Eye (tissue), 1 donor: Measurements from ENCODE around the gene NECTIN2.

ENCODE experiments used
- DNase-seq: peaks from one replicate; pipeline ENCODE4 v3.0.0-alpha.2; 2015

The NECTIN2 gene

DNA sequence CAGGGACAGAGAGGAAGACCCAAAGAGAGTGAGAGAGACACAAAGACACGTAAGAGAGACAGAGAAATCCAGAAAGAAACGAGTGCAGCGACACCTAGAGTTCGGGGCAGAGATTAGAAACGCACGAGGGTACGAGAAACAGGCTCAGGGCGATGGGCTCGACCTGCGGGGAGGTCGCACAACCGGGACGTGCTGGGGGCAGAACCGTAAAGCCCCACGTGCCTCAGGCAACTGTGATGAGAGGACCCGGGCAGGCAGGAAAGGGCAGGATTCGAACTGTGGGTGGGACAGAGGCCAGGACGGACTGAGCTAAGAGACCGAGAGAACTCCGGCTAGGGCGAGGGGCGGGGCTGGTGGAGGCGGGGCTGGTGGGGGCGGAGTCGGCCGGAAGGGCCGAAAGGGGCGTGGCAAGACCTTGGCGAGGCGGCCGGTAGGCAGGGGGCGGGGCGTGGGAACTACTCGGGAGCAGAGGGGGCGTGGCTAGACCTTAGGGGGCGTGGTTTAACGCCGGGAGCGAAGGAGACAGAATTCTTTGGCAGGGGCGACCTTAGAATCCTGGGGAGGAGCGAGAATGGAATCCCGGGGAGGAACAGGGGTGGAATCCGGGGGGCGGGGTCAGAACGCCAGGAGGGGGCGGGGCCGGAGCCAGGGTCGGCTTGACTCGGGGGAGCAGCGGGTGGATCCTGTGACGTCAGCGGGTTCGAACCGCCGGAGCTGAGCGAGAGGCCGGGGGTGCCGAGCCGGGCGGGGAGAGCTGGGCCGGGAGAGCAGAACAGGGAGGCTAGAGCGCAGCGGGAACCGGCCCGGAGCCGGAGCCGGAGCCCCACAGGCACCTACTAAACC is at the start of gene NECTIN2:
TSS of gene NECTIN2 (plus strand) at position 686 of the 843 bp plus-strand sequence. CDS start 229 bp downstream, outside the sequence.
- peak; percentile 99 for DNase-seq

DNA sequence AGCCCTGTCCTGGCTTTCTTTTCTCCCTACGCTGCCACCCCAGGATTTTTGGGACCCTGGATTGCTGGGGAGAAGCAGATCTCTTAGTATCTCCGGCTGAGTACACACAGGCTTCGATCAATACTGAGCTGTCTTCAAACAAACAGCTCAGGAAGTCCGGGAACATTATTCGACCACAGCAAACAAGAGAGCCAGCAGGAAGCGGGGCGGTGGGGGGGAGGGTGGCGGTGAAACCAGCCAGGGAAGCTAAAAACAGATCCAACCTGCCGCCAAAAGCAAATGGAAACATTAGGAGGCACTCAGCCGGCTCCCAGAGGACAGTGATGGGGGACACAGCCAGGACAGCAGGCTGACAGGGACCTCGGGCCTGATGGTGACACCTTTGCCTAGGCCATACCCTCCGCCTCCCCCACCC is 49.4 kb upstream of the NECTIN2 start:
- DNase-seq: peak; percentile 8

DNA sequence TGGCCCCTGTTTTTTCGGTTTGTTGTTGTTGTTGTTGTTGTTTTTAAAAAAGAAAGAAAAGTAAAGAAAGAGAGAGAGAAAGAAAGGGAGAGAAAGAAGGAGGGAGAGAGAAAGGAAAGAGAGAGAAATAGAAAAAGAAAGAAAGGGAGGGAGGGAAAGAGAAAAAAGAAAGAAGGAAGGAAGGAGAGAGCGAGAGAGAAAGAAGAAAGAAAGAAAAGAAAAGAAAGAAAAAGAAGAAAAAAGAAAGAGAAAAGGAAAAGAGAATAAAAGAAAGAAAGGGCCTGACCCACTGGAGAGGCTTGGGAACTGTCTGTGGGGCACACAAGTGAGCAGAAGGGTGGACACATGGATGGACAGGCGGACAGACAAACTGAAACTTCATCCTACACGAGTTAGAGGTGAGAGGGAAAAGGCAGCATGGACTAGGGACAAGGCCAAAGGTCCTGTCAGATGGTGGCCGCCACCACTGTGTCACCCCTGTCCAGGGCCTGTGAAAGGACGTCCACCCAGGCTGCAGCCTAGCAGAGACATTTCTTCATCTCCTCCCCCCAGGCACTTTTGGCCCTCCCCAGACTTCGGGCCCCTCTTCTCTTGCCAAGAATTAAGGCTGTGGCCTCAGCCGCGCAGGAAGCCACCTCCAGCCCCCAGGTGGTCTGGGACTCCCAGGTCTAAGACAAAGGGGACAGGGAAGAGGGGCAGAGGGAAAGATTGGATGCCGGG is 46.3 kb upstream of the NECTIN2 start:
- DNase-seq: no peak

DNA sequence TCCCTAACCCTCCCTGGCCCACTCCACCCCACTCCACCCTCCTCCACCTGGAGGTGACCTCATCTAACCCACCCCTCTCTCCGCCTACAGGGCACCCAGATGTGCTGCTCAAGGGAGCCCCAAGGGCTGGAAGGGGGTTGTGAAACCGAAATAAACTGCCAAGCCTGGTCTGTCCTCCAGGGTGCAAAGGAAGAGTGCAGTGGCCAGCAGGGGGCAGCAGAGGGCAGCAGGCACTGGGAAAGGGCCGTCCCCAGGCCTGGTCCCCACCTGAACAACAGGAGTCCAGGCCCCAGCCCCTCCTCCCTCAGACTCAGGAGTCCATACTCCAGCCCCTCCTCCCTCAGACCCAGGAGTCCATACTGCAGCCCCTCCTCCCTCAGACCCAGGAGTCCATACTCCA is 45.6 kb upstream of the NECTIN2 start:
- peak; percentile 93 for DNase-seq

DNA sequence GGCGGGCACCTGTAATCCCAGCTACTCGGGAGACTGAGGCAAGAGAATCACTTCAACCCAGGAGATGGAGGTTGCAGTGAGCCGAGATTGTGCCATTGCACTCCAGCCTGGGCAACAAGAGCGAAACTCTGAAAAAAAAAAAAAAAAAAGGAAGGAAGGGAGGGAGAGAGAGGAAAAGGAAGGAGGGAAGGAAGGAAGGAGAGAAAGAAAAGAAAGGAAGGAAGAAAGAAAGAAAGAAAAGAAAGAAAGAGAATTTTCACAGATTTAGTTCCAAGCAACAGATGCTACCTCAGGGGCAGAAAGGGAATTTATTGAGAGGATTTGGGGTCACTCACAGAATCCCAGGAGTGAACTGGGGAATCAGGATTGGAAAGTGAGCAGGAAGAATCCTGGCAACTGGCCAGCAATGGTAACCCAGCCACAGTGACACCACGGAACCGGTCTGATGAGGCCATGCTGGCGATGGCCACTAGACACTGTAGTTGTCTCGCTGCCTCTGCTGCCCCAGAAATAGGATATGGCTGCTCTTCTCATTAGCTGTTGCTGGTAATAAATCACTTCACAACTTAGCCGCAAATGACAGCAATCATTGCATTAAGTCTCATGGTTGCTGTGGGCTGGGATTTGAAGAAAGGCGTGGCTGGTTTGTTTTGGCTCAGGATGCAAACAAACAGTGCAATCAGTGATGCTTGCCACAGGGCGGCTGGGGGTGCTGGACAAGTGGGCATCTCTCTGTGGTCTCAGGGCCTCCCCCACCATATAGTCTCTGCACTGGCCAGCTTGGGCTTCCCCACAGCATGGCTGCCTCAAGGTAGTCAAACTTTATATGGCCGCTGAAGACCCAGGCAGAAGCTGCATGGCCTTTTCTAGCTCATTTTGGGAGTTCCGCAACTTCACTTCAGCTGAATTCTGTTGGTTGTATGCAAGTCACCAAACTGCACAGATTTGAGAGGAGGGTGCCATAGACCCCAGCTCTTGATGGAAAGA is 42.4 kb upstream of the NECTIN2 start:
- no peak for DNase-seq

DNA sequence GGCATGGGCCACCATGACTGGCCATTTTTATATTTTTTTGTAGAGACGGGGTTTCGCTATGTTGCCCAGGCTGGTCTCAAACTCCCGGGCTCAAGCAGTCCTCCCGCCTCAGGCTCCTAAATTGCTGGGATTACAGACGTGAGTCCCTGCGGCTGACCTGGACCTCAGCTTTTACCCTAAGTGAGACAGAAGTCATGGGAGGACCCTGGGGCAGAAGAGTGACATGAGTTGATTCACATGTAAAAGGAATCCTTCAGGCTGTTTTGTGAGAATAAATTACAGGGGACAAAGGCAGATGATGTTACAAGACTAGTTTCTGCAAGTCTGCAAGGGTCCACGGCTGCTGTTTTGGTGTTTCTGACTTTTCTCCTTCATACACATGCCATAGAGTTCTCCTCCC is 39.8 kb upstream of the NECTIN2 start:
- no peak for DNase-seq

DNA sequence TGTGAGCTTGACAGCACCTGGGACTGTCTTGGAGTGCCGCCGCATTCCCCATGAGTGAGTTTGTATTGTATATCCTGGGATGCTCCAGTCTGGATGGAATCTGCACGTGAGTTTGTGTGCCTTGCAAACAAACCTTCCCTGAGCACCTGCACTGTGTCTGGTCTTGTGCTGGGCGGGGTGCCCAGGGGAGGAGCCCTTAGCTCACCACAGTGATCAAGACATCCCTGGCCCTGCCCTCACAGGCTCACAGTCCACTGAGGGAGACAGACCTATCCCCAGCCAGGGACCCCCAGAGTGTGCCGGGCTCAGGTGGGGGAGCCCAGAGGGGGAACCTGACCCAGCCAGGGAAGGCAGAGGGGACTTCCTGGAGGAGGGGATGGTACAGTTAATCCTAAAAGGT is 38.9 kb upstream of the NECTIN2 start:
- no peak for DNase-seq

DNA sequence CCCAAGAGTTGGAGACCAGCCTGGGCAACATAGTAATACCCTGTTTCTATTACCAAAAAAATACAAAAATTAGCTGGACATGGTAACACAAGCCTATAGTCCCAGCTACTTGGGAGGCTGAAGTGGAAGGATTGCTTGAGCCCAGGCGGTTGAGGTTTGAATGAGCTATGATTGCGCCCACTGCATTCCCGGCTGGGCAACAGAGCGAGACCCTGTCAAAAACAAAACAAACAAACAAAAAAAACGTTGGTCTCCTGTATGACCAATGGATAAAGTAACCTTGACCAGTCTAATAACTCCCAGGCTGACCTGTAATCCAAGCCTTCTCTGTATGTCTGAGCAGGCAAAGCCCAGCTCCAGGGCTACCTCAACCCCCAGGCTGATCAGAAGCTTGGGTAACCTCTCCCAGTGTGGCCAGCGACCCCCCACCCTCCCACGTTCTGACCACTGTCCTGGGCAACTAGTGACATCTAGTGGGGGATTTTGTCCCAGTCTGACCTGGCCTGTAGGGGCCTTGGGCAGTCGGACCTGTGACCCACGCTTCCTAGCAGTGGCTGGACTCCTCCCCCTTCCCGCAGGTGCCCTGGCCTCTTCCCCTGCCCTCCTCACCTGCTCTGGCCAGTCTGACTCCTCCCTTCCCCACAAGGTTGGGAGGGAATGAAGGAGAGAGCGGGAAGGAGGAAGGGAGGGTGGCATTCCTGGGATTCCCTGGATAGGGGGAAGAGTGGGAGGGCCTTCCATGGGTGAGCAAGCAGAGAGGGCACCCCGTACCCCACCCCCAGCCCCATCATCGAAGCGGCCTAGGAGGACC is 38.2 kb upstream of the NECTIN2 start:
- DNase-seq: peak; percentile 71

DNA sequence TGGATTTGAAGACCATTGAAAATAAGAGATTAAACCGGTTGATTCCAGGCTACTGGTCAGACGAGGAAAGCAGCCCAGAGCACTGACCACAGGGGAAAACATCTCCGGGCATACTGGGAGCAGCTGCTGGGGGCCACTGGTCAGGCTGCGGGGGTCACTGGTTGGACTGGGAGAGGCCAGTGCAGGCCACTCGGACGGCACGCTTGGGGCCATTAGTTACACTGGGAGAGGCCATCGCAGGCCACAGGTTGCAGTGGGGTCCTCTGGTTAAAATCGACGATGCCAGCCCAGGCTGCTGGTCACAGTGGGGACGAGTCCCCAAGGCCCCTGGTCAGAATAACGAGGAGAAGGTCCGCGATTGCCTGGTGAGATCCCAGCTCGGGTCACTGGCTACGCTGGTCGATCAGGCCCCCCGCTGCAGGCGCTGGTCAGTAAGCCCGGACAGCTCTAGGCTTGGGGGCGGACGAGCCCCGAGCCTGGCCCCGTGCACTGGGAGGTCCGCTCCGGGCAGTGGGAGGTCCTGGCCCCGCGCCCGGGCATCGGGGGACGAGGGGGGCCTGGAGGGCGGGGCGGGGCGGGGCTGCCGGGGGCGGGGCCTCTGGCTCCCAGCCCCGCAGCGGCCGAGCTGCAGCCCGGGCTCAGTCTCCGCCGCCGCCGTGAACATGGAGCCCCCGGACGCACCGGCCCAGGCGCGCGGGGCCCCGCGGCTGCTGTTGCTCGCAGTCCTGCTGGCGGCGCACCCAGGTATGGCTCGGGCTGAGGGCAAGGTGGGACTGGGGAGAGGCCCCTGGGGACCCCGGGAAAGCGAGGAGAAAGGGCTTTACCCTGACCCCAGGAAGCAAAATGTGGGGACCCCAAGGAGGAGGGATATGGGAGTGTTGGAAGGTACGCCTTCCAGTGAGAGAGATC is 37.4 kb upstream of the NECTIN2 start, which contains the start of gene BCAM:
TSS of gene BCAM (plus strand) at position 641 of the 909 bp plus-strand sequence. CDS start at position 663, 22 bp downstream.
- DNase-seq: peak; percentile 83

DNA sequence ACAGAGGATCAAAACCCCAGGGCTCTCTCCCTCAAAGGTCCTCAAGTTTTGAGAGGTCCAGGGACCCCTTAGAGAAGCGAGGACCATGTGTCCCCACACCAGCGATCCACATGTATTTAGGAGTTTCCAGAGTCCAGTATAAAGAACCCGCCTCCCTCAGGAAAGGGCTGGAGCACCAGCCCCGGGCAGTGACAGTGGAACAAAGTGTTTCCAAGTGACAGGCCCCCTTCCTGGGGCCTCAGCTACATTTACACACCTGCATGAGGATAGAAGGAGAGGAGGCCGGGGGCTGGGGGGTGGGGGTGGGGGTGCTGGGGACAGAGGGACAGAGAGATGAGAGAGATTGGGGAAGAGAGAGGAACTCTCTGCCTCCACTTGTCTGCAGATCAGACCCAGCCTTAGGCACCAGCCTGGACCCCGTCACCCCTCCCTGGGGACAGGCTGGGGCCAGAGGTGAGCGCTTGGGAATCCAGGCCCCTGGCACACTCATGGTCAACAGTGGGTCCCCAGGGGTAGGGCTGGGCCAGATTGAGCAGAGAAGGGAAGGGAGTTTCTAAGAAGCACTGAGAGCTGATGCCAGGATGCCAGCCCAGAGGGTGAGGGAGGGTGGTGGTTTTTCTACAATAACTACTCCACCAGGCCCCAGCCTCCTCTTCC is 36.4 kb upstream of the NECTIN2 start:
- DNase-seq: no peak

DNA sequence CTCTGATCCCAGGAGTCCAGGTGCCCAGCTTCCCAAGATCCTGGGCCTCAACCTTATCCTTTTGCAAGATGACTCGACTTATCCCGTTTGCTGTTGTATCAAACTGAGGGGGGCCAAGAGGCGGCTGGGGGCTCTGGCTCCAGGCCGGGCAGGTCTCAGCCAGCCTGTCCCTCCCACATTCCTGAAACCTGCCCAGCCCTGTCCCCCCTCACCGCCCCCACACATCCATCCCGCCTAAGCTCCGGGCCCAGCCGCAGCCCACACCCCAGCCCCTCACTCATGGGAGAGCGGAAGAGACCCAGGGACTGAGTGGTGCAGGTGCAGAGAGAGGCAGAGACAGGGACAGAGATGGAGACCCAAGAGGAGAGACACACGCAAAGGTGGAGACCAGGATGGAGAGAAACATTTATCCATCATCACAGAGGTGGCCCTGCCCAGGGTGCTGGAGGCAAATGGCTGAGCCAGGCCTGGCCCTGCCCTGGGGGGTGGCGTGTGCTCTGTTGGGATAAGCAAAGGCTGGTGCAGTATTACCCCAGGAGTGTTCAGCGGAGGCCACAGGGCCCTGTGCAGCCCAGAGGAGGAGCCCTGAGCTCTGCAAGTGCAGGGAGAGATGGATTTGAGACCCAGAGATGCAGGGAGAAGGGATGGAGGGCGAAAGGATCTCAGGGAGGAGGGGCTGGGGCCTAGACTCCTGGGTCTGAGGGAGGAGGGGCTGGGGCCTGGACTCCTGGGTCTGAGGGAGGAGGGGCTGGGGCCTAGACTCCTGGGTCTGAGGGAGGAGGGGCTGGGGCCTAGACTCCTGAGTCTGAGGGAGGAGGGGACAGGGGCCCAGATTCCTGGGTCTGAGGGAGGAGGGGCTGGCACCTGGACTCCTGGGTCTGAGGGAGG is 35.6 kb upstream of the NECTIN2 start:
- DNase-seq: no peak

DNA sequence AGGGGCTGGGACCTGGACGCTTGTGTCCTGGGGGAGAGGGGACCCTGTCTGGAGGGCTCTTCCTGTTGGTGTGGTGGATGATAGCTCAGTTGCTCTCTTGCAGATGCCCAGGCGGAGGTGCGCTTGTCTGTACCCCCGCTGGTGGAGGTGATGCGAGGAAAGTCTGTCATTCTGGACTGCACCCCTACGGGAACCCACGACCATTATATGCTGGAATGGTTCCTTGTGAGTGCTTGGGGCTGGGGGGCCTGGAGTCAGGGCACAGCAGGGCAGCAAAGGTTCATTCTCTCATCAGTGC is 35.0 kb upstream of the NECTIN2 start:
- DNase-seq: no peak

DNA sequence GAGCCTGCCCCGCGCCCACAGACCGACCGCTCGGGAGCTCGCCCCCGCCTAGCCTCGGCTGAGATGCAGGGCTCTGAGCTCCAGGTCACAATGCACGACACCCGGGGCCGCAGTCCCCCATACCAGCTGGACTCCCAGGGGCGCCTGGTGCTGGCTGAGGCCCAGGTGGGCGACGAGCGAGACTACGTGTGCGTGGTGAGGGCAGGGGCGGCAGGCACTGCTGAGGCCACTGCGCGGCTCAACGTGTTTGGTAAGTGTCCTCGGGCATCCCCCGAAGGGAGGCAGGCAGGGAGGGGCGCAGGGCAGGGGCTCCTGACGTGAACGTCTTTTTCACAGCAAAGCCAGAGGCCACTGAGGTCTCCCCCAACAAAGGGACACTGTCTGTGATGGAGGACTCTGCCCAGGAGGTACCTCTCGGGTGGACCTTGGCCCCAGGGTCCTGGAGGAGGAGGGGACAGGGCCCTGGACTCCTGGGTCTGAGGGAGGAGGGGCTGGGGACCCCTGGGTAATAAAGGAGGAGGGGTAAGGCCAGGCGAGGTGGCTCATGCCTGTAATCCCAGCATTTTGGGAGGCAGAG is 33.9 kb upstream of the NECTIN2 start:
- no peak for DNase-seq

DNA sequence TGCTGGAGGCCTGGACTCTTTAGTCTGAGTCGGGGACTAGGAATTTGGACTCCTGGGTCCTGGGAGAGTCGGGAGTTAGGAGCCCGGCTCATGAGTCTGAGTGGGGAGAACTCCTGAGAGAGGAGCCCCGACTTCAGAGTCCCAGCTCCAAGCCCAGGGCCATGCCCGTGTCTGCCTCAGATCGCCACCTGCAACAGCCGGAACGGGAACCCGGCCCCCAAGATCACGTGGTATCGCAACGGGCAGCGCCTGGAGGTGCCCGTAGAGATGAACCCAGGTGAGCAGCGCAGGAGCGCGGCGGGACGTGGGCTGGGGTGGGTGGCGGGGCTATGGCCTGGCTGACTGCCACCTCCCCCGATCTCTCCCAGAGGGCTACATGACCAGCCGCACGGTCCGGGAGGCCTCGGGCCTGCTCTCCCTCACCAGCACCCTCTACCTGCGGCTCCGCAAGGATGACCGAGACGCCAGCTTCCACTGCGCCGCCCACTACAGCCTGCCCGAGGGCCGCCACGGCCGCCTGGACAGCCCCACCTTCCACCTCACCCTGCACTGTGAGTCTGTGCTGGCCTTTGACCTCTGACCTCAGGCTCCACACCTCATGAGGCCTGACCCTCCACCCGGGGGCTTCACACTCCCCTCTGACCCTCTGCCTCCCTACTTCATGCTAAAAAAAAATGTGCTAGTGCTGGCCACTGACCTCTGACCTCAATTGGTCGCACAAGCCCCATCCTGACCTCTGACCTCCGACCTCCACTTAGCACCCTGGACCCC is 32.8 kb upstream of the NECTIN2 start:
- no peak for DNase-seq

DNA sequence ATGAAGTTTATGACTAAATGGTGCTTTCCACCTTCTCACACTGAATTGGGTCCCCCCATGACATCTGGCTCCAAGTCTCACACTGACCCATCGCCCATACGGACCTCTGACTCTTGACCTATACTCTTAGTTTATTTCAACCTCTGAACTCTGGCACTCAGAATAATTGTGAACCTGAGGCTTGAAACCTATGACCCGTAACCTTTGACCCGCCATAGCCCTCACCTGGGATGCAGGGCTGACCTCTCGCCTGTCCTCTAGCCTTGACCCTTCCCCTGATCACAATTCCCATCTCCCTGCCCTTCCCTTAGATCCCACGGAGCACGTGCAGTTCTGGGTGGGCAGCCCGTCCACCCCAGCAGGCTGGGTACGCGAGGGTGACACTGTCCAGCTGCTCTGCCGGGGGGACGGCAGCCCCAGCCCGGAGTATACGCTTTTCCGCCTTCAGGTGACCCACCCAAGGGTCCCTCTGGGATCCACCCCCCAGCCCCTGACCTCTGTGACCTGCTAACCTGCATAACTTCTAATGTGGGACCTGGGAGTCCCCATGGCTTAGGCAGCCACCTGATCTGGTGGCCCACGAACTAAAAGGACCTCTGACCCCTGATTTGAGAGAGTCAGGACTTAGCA is 32.1 kb upstream of the NECTIN2 start:
- no peak for DNase-seq

DNA sequence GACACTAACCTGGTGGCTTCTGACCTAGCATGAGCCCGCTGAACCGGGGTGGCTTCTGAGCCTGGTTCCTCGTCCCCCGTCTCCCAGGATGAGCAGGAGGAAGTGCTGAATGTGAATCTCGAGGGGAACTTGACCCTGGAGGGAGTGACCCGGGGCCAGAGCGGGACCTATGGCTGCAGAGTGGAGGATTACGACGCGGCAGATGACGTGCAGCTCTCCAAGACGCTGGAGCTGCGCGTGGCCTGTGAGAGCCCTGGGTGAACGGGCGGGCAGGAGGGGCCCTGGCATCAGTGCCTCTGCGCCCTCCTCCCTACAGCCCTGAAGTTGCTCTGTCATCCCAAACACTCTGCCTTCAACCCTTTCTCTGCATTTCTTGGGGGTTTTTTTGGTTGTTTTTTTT is 31.6 kb upstream of the NECTIN2 start:
- no peak for DNase-seq

DNA sequence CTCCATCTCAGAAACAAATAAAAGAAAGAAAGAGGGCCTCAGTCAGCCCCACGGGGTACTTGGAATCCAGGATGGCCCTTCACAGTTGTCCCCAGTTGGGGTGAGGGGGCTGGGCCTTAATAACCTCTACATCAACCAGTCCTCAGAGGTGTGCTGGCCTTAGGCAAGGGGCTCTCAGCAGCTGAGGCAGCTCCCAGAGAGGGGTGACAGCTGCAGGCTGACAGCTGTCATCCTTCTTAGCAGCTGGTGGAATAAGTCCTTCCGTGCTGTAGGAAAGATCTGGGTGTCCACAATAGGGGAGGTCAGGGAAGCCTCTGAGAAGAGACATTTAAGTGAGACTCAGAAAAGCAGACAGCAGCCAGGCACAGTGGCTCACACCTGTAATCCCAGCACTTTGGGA is 29.8 kb upstream of the NECTIN2 start:
- DNase-seq: peak; percentile 65
